Measurements from ENCODE around the gene GAP43.

GRCh38 chr3:115715241-115715745 is 92.0 kb downstream of the GAP43 start:
- TF ChIP-seq CTCF (IDR thresholded peaks at IDR 0.05; ENCODE audit: borderline replicate concordance, extremely low read depth, low read length, poor library complexity, severe bottlenecking) (no peak), EZH2 (IDR thresholded peaks at IDR 0.05; ENCODE audit: borderline replicate concordance, low read depth, low read length, severe bottlenecking) (no peak)
